Measurements from ENCODE around the gene LRIG3.

The LRIG3 gene

GRCh38 chr12:58881816-58882215 lies 38.5 kb downstream of the LRIG3 start:
- no peak overlapping the region for H3K27ac ChIP-seq (replicated peaks; ENCODE audit: low read length)
- no CpG with 5 or more reads among the region's 4 CpGs for WGBS, 2 donors (ENCODE audit: extremely low coverage in 2 of 2, insufficient read length in 2 of 2, insufficient replicate concordance in 1 of 2)

GRCh38 chr12:58880639-58881038 lies 39.7 kb downstream of the LRIG3 start:
- no peak overlapping the region for H3K27ac ChIP-seq (replicated peaks; ENCODE audit: low read length)
- no peak overlapping the region for H4K91ac ChIP-seq (ENCODE audit: low read depth, low read length, poor library complexity)
- peaks cover 0 to 3% of the 10 kb centered on the region in 2 donors for H3K4me1 ChIP-seq (ENCODE audit: control insufficient read depth in 2 of 2, insufficient read depth in 1 of 2, low read depth in 1 of 2, low read length in 2 of 2)
- H3K27me3 ChIP-seq (ENCODE audit: control insufficient read depth in 3 of 3, insufficient read depth in 3 of 3, low read depth in 1 of 3, low read length in 3 of 3), result no peaks in the 10 kb centered on the region
- H2AK5ac ChIP-seq (ENCODE audit: low read depth, low read length), result no peak overlapping the region
- no peak overlapping the region for H3K14ac ChIP-seq (ENCODE audit: low read length)
- H3K36me3 ChIP-seq (replicated peaks in 1 of 2; ENCODE audit: control insufficient read depth in 2 of 2, insufficient read depth in 2 of 2, low read length in 2 of 2), result peaks cover 28 to 80% of the 10 kb centered on the region in 2 donors
- no peak overlapping the region for H3K4me3 ChIP-seq (ENCODE audit: low read length in 2 of 2)
- H2BK120ac ChIP-seq (ENCODE audit: low read depth, low read length), result no peak overlapping the region
- no peak overlapping the region for H2AFZ ChIP-seq (ENCODE audit: low read length)
- no peak overlapping the region for H2BK15ac ChIP-seq (ENCODE audit: low read length)
- DNase-seq (ENCODE audit: low spot score), result no peak
- no peak overlapping the region for H2BK5ac ChIP-seq (ENCODE audit: low read length)
- H2BK12ac ChIP-seq (ENCODE audit: low read length), result no peak overlapping the region
- no CpG with 5 or more reads among the region's 7 CpGs for WGBS, 2 donors (ENCODE audit: extremely low coverage in 2 of 2, insufficient read length in 2 of 2, insufficient replicate concordance in 1 of 2)
- H3K9me3 ChIP-seq (replicated peaks in 1 of 2; ENCODE audit: control insufficient read depth in 2 of 2, insufficient read depth in 1 of 2, low read depth in 1 of 2, low read length in 2 of 2), result no peaks in the 10 kb centered on the region
- no peak overlapping the region for H3K18ac ChIP-seq (ENCODE audit: low read length)
- H4K8ac ChIP-seq (ENCODE audit: low read depth, low read length), result no peak overlapping the region
- no peak overlapping the region for H3K4ac ChIP-seq (ENCODE audit: low read length)
- H3K9ac ChIP-seq (ENCODE audit: low read depth, low read length, poor library complexity), result no peak overlapping the region
- H3K4me2 ChIP-seq (ENCODE audit: insufficient read depth, low read length, poor library complexity, severe bottlenecking), result no peak overlapping the region
- H3K79me1 ChIP-seq (ENCODE audit: low read depth, low read length), result peaks cover 2% of the 10 kb centered on the region
- no peak overlapping the region for H3K23ac ChIP-seq (ENCODE audit: low read depth, low read length, poor library complexity)

More at GRCh38 chr12:58881816-58882215, 38.5 kb downstream of the LRIG3 start:
- Histone ChIP-seq H3K4ac (ENCODE audit: low read length) (no peak overlapping the region), H4K8ac (ENCODE audit: low read depth, low read length) (no peak overlapping the region), H2AFZ (ENCODE audit: low read length) (no peak overlapping the region), H2BK5ac (ENCODE audit: low read length) (no peak overlapping the region), H3K4me1 (ENCODE audit: control insufficient read depth in 2 of 2, insufficient read depth in 1 of 2, low read depth in 1 of 2, low read length in 2 of 2) (peaks cover 0 to 3% of the 10 kb centered on the region in 2 donors), H3K23ac (ENCODE audit: low read depth, low read length, poor library complexity) (no peak overlapping the region), H4K91ac (ENCODE audit: low read depth, low read length, poor library complexity) (no peak overlapping the region), H2BK15ac (ENCODE audit: low read length) (no peak overlapping the region), H3K4me3 (ENCODE audit: low read length in 2 of 2) (no peak overlapping the region), H3K18ac (ENCODE audit: low read length) (no peak overlapping the region), H2BK12ac (ENCODE audit: low read length) (no peak overlapping the region), H2AK5ac (ENCODE audit: low read depth, low read length) (no peak overlapping the region), H3K9ac (ENCODE audit: low read depth, low read length, poor library complexity) (no peak overlapping the region), H3K36me3 (replicated peaks in 1 of 2; ENCODE audit: control insufficient read depth in 2 of 2, insufficient read depth in 2 of 2, low read length in 2 of 2) (peaks cover 23 to 80% of the 10 kb centered on the region in 2 donors), H3K27me3 (ENCODE audit: control insufficient read depth in 3 of 3, insufficient read depth in 3 of 3, low read depth in 1 of 3, low read length in 3 of 3) (no peaks in the 10 kb centered on the region), H3K14ac (ENCODE audit: low read length) (no peak overlapping the region), H3K79me1 (ENCODE audit: low read depth, low read length) (peaks cover 2% of the 10 kb centered on the region), H2BK120ac (ENCODE audit: low read depth, low read length) (no peak overlapping the region), H3K9me3 (replicated peaks in 1 of 2; ENCODE audit: control insufficient read depth in 2 of 2, insufficient read depth in 1 of 2, low read depth in 1 of 2, low read length in 2 of 2) (no peaks in the 10 kb centered on the region), H3K4me2 (ENCODE audit: insufficient read depth, low read length, poor library complexity, severe bottlenecking) (no peak overlapping the region)
- DNase-seq (ENCODE audit: low spot score), result no peak

GRCh38 chr12:58877243-58877743 lies 43.0 kb downstream of the LRIG3 start:
- Histone ChIP-seq H2BK15ac (ENCODE audit: low read length) (no peak overlapping the region), H2AFZ (ENCODE audit: low read length) (no peak overlapping the region), H3K27ac (replicated peaks; ENCODE audit: low read length) (no peak overlapping the region), H4K8ac (ENCODE audit: low read depth, low read length) (no peak overlapping the region), H3K4me3 (ENCODE audit: low read length in 2 of 2) (peak overlapping the region in 1 of 2 donors; percentile 1), H3K9me3 (replicated peaks in 1 of 2; ENCODE audit: control insufficient read depth in 2 of 2, insufficient read depth in 1 of 2, low read depth in 1 of 2, low read length in 2 of 2) (no peaks in the 10 kb centered on the region), H3K4ac (ENCODE audit: low read length) (no peak overlapping the region), H3K4me1 (ENCODE audit: control insufficient read depth in 2 of 2, insufficient read depth in 1 of 2, low read depth in 1 of 2, low read length in 2 of 2) (no peaks in the 10 kb centered on the region), H2BK120ac (ENCODE audit: low read depth, low read length) (no peak overlapping the region), H3K18ac (ENCODE audit: low read length) (no peak overlapping the region), H3K36me3 (replicated peaks in 1 of 2; ENCODE audit: control insufficient read depth in 2 of 2, insufficient read depth in 2 of 2, low read length in 2 of 2) (peaks cover 48 to 89% of the 10 kb centered on the region in 2 donors), H3K4me2 (ENCODE audit: insufficient read depth, low read length, poor library complexity, severe bottlenecking) (no peak overlapping the region), H2BK5ac (ENCODE audit: low read length) (no peak overlapping the region), H3K27me3 (ENCODE audit: control insufficient read depth in 3 of 3, insufficient read depth in 3 of 3, low read depth in 1 of 3, low read length in 3 of 3) (no peaks in the 10 kb centered on the region), H2BK12ac (ENCODE audit: low read length) (no peak overlapping the region), H4K91ac (ENCODE audit: low read depth, low read length, poor library complexity) (no peak overlapping the region), H3K79me1 (ENCODE audit: low read depth, low read length) (peaks cover 2% of the 10 kb centered on the region), H3K23ac (ENCODE audit: low read depth, low read length, poor library complexity) (peak overlapping the region; percentile 75), H3K14ac (ENCODE audit: low read length) (peak overlapping the region; percentile 49), H3K9ac (ENCODE audit: low read depth, low read length, poor library complexity) (peak overlapping the region; percentile 75), H2AK5ac (ENCODE audit: low read depth, low read length) (no peak overlapping the region)
- no CpG with 5 or more reads among the region's 15 CpGs for WGBS, 2 donors (ENCODE audit: extremely low coverage in 2 of 2, insufficient read length in 2 of 2, insufficient replicate concordance in 1 of 2)
- DNase-seq (ENCODE audit: low spot score), result no peak

- H2AK5ac ChIP-seq (ENCODE audit: low read depth, low read length), result no peak overlapping the region
- H3K4ac ChIP-seq (ENCODE audit: low read length), result no peak overlapping the region
- no peak overlapping the region for H3K23ac ChIP-seq (ENCODE audit: low read depth, low read length, poor library complexity)
- H3K9me3 ChIP-seq (replicated peaks in 1 of 2; ENCODE audit: control insufficient read depth in 2 of 2, insufficient read depth in 1 of 2, low read depth in 1 of 2, low read length in 2 of 2), result no peaks in the 10 kb centered on the region
- no peak overlapping the region for H3K18ac ChIP-seq (ENCODE audit: low read length)
- no peak overlapping the region for H4K91ac ChIP-seq (ENCODE audit: low read depth, low read length, poor library complexity)
- no peak overlapping the region for H3K14ac ChIP-seq (ENCODE audit: low read length)
- H2AFZ ChIP-seq (ENCODE audit: low read length), result no peak overlapping the region
- no peak overlapping the region for H2BK15ac ChIP-seq (ENCODE audit: low read length)
- no peak overlapping the region for H2BK12ac ChIP-seq (ENCODE audit: low read length)
- no peaks in the 10 kb centered on the region for H3K27me3 ChIP-seq (ENCODE audit: control insufficient read depth in 3 of 3, insufficient read depth in 3 of 3, low read depth in 1 of 3, low read length in 3 of 3)
- H3K4me1 ChIP-seq (ENCODE audit: control insufficient read depth in 2 of 2, insufficient read depth in 1 of 2, low read depth in 1 of 2, low read length in 2 of 2), result no peaks in the 10 kb centered on the region
- no peak overlapping the region for H3K9ac ChIP-seq (ENCODE audit: low read depth, low read length, poor library complexity)
- WGBS, 2 donors (ENCODE audit: extremely low coverage in 2 of 2, insufficient read length in 2 of 2, insufficient replicate concordance in 1 of 2), result no CpG with 5 or more reads among the region's 5 CpGs
- H3K36me3 ChIP-seq (replicated peaks in 1 of 2; ENCODE audit: control insufficient read depth in 2 of 2, insufficient read depth in 2 of 2, low read length in 2 of 2), result peaks cover 35 to 84% of the 10 kb centered on the region in 2 donors
- DNase-seq (ENCODE audit: low spot score), result no peak
- no peak overlapping the region for H2BK120ac ChIP-seq (ENCODE audit: low read depth, low read length)
- no peak overlapping the region for H3K4me2 ChIP-seq (ENCODE audit: insufficient read depth, low read length, poor library complexity, severe bottlenecking)
- no peak overlapping the region for H2BK5ac ChIP-seq (ENCODE audit: low read length)
- H3K27ac ChIP-seq (replicated peaks; ENCODE audit: low read length), result no peak overlapping the region
- H3K4me3 ChIP-seq (ENCODE audit: low read length in 2 of 2), result no peak overlapping the region
- H3K79me1 ChIP-seq (ENCODE audit: low read depth, low read length), result peaks cover 2% of the 10 kb centered on the region
- no peak overlapping the region for H4K8ac ChIP-seq (ENCODE audit: low read depth, low read length)
Observed at GRCh38 chr12:58873496-58873895, 46.8 kb downstream of the LRIG3 start.
